A673 (cell line): ENCODE results near the gene CYP2C9. TPM values are rescaled to one million over a fixed set of nuclear protein-coding genes. Genes with fewer than 3 reads are reported as not detected.
"Not testable (repeated sequence)": the region's sequence is repeated elsewhere in the genome, so short reads cannot be mapped to it uniquely, and the experiment has no call there.

Source experiments
- Bru-seq: library from RNA; stranded (reverse); fragments of 400-500 nt; gene quantifications from one replicate; lab custom pipeline; 2021; lab: Mats Ljungman, UMichigan
- BruChase-seq, 2 experiments: library from RNA; stranded (reverse); fragments of 400-500 nt; gene quantifications; one replicate each; lab custom pipeline; 2021; lab: Mats Ljungman, UMichigan
- BruUV-seq: library from RNA; stranded (reverse); fragments of 400-500 nt; replicated peaks from 2 replicates; lab custom pipeline; 2021; lab: Mats Ljungman, UMichigan
- CTCF ChIA-PET: fragments of 300-600 bp; sonication (Branson Sonifier 250); formaldehyde crosslinking; loops from one replicate; lab custom pipeline; 2022; ENCODE audit warnings: antibody characterized with exemption; lab: Charles Lee
- POLR2A ChIA-PET: fragments of 300-600 bp; sonication (Branson Sonifier 250); formaldehyde crosslinking; loops from one replicate; lab custom pipeline; 2022; ENCODE audit warnings: antibody characterized with exemption; ENCODE audit not compliant: low non-redundant PET; lab: Charles Lee
- DNase-seq: peaks from one replicate; pipeline ENCODE4 v3.0.0-alpha.2; 2015; ENCODE audit warnings: low spot score
- H3K27ac ChIP-seq: fragments of 200-600 bp; sonication (generic); 2 replicates; pipeline ENCODE4 v1.5.1; 2016; ENCODE audit warnings: mixed run types, low read depth, mild to moderate bottlenecking, mixed read lengths, antibody characterized with exemption, low read length; ENCODE audit not compliant: poor library complexity, severe bottlenecking
- H3K27me3 ChIP-seq: fragments of 200-600 bp; sonication (generic); replicated peaks from 2 replicates; pipeline ENCODE4 v1.6.1; 2017; ENCODE audit warnings: mixed run types, low read depth, mild to moderate bottlenecking, mixed read lengths, antibody characterized with exemption, low read length; ENCODE audit not compliant: insufficient read depth, poor library complexity
- H3K36me3 ChIP-seq: fragments of 200-600 bp; sonication (generic); 2 replicates; pipeline ENCODE4 v1.6.1; 2016; ENCODE audit warnings: mixed run types, mild to moderate bottlenecking, mixed read lengths, antibody characterized with exemption, low read length; ENCODE audit not compliant: insufficient read depth, poor library complexity, severe bottlenecking
- H3K4me1 ChIP-seq: fragments of 200-600 bp; sonication (generic); 2 replicates; pipeline ENCODE4 v1.6.1; 2017; ENCODE audit warnings: mixed run types, mild to moderate bottlenecking, mixed read lengths, antibody characterized with exemption, low read length; ENCODE audit not compliant: insufficient read depth, poor library complexity, severe bottlenecking
- H3K4me3 ChIP-seq: fragments of 200-600 bp; sonication (generic); 2 replicates; pipeline ENCODE4 v1.5.1; 2016; ENCODE audit warnings: low read depth, mixed run types, mild to moderate bottlenecking, mixed read lengths, low read length; ENCODE audit not compliant: poor library complexity, severe bottlenecking
- H3K9me3 ChIP-seq: fragments of 200-600 bp; sonication (generic); 2 replicates; pipeline ENCODE4 v1.6.1; 2016; ENCODE audit warnings: mixed run types, low read depth, mild to moderate bottlenecking, mixed read lengths, antibody characterized with exemption, low read length; ENCODE audit not compliant: poor library complexity, severe bottlenecking
- CTCF ChIP-seq: fragments of 300-800, 200-600 bp; sonication (generic); conservative IDR thresholded peaks from 2 replicates; pipeline ENCODE4 v1.5.1; 2017; ENCODE audit warnings: low read depth, mild to moderate bottlenecking, antibody characterized with exemption, low read length, moderate library complexity, mixed read lengths
- EZH2 ChIP-seq: fragments of 200-600 bp; sonication (generic); IDR thresholded peaks from 2 replicates; pipeline ENCODE4 v1.6.1; 2017; ENCODE audit warnings: borderline replicate concordance, low read depth, mild to moderate bottlenecking, mixed read lengths, antibody characterized with exemption, low read length; ENCODE audit not compliant: poor library complexity, severe bottlenecking
- intact Hi-C: fragments of 100-400 bp; cut with micrococcal nuclease; formaldehyde crosslinking; loops from one replicate; pipeline ENCODE4 v1.10.0; 2022; ENCODE audit not compliant: unreplicated experiment
- long read RNA-seq: library from polyadenylated mRNA; stranded (forward); transcript quantifications from one replicate; pipeline ENCODE4 v2.0.0, GENCODE V29; 2022
- total RNA-seq: library from RNA; stranded (reverse); gene quantifications from 2 replicates; pipeline ENCODE4 v1.2.3, GENCODE V29; 2021

Gene CYP2C9
- total RNA-seq (not detected in 2 replicates), Bru-seq, nascent RNA (percentile 4 among the genes with signal in this experiment), BruChase-seq, experiment 1, labeled RNA remaining after a 2-hour chase (not detected), BruChase-seq, experiment 2, labeled RNA remaining after a 6-hour chase (percentile 6 among the genes with signal in this experiment)
- long read RNA-seq = 0 reads

DNA sequence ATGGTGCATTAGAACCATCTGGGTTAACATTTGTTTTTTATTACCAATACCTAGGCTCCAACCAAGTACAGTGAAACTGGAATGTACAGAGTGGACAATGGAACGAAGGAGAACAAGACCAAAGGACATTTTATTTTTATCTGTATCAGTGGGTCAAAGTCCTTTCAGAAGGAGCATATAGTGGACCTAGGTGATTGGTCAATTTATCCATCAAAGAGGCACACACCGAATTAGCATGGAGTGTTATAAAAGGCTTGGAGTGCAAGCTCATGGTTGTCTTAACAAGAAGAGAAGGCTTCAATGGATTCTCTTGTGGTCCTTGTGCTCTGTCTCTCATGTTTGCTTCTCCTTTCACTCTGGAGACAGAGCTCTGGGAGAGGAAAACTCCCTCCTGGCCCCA is at the start of gene CYP2C9:
CYP2C9 (plus strand) TSS at position 276 of the 400 bp plus-strand sequence; CDS start at position 301, 25 bp downstream.
- Histone ChIP-seq H3K27ac (no peak within 1 kb of the TSS), H3K27me3 (no peaks in the 10 kb centered on the region), H3K9me3 (no peaks in the 10 kb centered on the region), H3K4me3 (no peak within 1 kb of the TSS), H3K4me1 (no peaks in the 10 kb centered on the region), H3K36me3 (no peaks in the 10 kb centered on the region)
- DNase-seq = no peak
- TF ChIP-seq CTCF (no peak), EZH2 (no peak)
- intact Hi-C loops = no loop called here
- ChIA-PET CTCF (no interaction called here), POLR2A (no interaction called here)
- BruUV-seq = no TSS peak

DNA sequence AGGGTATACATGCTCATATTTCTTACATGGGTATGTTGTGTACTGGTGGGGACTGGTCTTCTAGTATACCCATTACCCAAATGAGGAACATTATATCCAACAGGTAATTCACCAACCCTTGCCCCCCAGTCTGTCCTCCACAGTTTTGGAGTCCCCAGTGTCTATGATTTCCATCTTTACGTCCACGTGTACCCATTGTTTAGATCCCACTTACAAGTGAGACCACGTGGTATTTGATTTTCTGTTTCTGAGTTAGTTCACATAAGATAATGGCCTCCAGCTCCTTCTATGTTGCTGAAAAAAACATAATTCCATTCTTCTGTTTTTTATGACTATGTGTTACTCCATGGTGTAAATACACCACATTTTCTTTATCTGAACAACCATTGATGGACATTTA is 49.3 kb upstream of the CYP2C9 start:
- Histone ChIP-seq H3K4me1 (no peaks in the 10 kb centered on the region), H3K9me3 (peaks cover 3% of the 10 kb centered on the region), H3K36me3 (no peaks in the 10 kb centered on the region), H3K4me3 (no peak overlapping the region), H3K27ac (no peak overlapping the region), H3K27me3 (no peaks in the 10 kb centered on the region)
- ChIA-PET CTCF (no interaction called here), POLR2A (no interaction called here)
- BruUV-seq = no TSS peak
- TF ChIP-seq CTCF (no peak), EZH2 (no peak)
- intact Hi-C loops = no loop called here
- DNase-seq = no peak

DNA sequence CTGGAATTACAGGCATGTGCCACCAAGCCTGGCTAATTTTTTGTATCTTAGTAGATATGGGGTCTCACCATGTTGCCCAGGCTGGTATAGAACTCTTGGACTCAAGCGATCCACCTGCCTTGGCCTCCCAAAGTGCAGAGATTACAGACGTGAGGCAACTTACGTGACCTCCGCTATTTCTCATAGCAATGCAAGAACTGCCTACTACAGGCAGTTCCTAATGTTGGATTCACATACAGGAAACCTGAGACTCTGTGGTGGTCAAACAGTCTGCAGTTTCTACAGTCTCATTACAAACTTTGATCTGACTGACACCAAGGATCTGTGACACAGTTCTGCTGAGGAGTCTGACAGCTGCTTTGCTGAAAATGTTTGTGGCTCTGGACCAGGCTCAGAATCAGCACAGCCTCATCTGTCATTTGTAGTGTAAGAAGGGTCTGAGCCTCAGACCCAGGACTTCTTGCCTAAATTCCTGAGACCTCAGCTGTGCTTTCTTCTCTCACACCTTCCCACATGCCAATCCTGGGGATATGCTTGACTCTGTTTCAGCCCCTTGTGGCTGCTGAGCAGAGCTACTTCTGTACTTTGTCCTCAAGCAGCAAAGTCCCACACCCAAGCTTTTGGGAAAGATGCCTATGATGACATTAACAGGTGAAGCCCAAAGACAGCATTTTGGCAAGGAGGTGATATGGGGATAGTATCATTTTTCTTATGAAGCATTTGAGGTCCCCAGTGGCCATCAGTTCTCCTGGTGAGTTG is 48.0 kb upstream of the CYP2C9 start:
- H3K36me3 ChIP-seq = no peaks in the 10 kb centered on the region
- TF ChIP-seq EZH2 = no peak
- no peak for TF ChIP-seq CTCF
- no peaks in the 10 kb centered on the region for H3K4me1 ChIP-seq
- CTCF ChIA-PET = no interaction called here
- POLR2A ChIA-PET = no interaction called here
- no peak for DNase-seq
- H3K9me3 ChIP-seq = peaks cover 3% of the 10 kb centered on the region
- BruUV-seq = no TSS peak
- H3K4me3 ChIP-seq = no peak overlapping the region
- intact Hi-C loops = no loop called here
- no peaks in the 10 kb centered on the region for H3K27me3 ChIP-seq
- H3K27ac ChIP-seq = no peak overlapping the region

GRCh38 chr10:94898414-94898813 is 40.0 kb upstream of the CYP2C9 start:
- H3K27ac ChIP-seq, BruUV-seq, CTCF ChIA-PET, H3K4me3 ChIP-seq, DNase-seq, H3K27me3 ChIP-seq, H3K36me3 ChIP-seq, POLR2A ChIA-PET, H3K4me1 ChIP-seq, H3K9me3 ChIP-seq, intact Hi-C loops: not testable (repeated sequence)
